ENCODE measurements around the gene SLC35D1.
"Not testable (repeated sequence)": the region's sequence is repeated elsewhere in the genome, so short reads cannot be mapped to it uniquely, and the experiment has no call there.

Gene SLC35D1

DNA sequence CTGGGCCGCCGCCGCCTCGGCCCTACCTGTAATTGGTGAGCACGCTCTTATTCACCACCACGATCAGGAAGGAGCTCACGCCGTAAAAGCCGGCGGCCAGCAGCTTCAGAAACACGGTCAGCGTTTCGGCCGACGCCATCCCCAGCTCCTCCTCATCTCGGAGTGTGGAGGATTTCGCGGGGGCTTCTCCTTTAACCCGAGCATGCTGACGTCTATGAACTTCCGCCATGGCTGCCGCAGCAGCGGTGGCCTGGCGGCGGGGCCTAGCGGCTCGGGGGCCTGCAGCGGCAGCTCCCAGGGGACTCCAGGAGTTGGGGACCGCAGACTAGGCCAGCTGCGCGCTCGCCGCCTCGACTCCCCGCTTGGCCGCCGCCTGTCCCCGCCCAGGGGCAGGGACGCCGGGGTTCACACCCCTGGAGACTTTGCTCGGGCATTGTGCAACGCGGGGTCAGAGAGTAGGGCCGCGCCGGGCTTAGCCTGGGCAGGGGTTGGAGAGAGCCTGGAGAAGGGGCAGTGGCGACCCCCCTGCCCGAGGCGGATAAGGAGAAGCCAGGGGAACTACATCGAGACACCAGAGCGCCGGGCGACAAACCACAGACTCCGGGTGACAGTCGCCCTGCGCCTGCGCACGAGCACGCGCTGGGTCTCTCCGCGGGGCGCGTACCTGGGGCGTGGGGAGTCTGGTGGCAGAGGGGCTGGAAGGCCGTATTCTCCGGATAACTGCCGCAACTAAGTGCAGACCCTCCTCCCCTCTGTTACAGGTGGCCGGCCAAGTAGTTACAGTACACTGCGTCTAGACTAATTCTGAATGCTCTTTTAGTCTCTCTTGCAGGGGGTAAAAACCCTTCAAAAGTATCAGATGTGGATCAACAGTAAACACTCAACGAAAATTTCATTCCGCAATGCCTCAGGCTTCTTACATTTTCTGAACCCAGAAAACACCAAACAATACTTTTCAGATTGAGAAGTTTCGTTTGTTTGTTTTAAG is at the start of gene SLC35D1:
Gene SLC35D1, minus strand, starts transcription at position 364 of the 988 bp plus-strand sequence. Its CDS starts 135 bp downstream, at position 229.
- DNase-seq, result peak; percentile 51

DNA sequence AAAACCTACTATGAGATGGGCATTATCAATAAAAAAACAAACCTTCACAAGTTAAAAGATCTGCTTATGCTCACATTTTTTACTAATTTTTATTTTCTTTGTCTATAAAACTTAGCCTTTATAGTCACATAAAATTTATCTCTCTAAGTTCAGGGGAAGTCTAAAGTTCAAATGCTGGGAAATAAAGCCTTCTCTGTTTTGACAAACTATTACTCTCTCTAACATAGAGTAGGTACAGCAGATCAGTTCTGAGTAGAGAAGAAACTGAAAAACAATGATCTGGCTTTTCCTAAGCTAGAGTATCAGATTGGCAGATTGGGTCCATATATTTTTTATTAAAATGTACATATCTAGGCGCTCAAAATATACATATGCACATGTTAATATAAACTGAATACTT is 49.6 kb upstream of the SLC35D1 start:
- DNase-seq, result no peak

DNA sequence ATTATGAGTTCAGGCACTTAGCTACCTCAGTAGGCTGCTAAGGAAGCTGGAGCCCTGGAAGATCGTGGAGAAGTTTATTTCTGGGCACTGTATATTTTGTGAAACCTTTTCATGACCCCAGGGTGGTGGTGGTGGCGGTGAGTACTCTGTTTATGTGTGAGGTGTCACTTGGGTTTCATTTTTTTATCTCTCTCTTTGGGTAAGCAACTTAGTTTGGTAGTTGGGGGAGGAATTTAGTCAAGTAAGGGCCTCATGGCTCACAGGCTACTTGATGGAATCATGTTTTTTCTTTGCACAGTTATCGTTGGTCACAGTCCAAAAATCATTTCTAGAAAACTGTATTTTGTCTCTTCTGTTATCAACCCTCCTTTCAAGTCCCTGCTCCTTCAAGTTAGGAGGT is 46.9 kb upstream of the SLC35D1 start:
- no peak for DNase-seq

DNA sequence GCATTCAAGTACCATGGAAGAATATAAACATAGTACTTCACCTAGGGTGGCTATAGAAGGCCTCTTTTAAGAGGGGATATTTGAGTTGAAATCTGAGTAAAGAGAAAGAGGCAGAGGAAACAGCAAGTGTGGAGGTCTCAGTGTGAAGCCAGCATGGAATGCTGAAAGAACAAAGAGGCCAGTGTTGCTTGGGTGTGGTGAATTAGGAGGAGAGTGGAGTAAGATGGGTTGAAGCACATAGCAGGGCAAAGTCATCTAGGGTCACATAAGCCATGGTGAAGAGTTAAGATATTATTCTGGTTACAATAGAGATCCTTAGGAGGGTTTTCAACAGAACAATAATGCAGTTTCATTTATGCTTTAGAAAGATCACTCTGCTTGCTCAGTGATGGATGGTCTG is 43.4 kb upstream of the SLC35D1 start:
- DNase-seq, result no peak

DNA sequence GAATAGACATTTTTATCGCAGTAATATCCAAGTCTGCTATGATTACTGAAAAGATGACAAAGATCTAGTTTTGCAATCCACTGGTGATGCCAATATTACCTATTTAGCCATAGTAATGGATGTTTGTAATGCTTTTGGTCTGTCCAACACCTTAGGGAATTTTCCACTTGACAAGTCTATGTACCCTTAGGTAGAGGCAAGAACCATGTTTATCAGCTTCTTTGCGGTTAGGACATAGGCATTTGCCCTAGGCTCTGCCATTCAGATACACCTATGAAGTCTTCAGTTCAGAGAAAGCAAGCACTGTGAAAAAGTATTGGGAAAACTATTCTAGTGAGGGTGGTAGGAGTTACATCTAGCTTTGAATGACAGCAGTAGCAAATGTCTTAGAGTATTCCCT is 40.2 kb upstream of the SLC35D1 start:
- DNase-seq, result no peak

DNA sequence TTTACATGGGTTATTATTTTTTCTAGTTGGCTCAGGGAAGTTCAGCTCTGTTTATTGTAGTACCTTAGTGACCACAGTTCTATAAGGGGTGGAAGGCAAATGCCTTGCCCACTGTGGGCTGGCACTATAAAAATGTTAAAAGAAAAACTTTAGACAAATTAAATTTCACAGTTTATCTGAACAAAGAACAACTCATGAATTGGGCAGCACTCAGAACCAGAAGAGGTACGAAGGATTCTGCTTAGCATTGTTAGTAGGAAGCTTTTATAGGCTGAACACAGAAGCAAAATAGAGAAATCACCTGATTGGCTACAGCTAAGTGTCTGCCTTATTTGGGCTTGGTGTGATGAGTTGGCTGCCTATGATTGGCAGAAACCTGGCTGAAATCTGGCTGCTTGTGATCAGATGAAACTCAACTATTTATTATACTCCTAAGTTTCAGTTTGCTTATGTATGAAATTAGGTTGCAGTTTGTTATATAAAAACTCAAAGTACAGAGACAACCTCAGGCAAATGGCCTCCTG is 35.8 kb upstream of the SLC35D1 start:
- DNase-seq, result no peak

DNA sequence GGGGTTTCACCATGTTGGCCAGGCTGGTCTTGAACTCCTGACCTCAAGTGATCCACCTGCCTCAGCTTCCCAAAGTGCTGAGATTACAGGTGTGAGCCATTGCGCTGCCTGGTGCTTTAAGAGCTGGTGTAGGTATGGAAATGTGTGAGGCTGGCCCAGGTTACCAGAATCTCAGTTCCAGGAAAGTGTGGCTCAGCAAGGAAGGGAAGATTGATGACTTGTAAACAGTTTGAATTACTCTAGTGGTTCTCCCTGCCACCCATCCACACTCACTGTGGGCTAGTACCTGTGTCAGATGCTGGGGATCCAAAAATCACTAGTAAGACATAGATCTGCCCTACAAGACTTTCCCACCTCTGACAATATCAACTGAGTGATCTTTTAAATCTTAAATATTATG is 34.5 kb upstream of the SLC35D1 start:
- no peak for DNase-seq

DNA sequence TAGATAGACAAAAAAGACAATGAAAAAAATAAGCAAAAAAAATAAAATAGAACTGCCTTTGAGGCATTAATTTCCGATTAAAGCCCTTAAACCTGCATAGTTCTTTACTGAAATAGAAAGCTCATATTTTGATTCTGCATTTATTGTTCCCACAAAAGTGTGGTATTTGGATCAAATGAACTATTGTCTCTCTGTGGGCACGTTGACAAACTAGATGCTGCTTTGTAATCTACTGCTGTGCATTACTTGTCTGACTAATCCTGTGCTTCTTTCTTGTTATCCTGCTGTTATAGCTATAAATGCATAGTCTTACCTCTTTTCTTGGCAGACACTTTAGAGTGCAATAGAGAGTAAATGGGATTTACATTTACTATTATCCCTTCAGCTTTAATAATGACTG is 31.4 kb upstream of the SLC35D1 start:
- DNase-seq, result no peak

DNA sequence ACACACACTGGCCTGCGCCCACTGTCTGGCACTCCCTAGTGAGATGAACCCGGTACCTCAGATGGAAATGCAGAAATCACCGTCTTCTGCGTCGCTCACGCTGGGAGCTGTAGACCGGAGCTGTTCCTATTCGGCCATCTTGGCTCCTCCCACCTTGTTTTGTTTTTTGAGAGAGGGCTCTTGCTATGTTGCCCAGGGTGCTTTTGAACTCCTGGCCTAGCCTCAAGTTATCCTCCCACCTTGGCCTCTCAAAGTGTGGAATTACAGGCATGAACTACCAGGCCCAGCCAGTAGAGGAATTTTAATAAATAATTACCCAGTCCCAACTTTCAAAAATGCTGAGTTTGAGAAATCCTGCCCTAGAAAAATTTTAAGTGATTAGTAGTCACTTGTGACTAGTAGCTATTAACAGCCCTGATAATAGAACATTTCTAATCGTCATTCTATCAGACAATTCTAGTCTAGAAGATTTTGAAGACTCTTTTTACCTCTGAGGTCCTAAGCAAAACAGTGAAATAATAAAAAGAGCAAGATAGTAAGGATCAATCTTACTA is 30.9 kb upstream of the SLC35D1 start:
- DNase-seq, result no peak

DNA sequence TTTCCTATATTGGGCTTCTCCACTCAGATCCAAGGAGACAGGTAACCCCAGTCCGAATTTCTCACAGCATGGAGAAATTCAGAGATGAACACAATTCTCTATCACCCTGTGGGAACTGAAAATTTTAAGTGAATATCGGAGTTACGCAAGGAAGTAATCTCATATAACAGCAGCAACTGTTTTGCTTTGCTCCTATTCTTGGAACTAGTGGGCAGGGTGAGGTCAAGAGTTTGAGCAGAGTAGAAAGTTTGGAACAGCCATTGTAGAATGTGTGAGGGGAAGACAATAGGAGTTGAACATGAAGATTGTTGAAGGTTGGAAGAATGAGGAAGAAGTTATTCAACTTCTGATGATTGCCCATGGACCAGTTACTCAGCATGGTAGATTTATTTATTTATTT is 24.3 kb upstream of the SLC35D1 start:
- no peak for DNase-seq

DNA sequence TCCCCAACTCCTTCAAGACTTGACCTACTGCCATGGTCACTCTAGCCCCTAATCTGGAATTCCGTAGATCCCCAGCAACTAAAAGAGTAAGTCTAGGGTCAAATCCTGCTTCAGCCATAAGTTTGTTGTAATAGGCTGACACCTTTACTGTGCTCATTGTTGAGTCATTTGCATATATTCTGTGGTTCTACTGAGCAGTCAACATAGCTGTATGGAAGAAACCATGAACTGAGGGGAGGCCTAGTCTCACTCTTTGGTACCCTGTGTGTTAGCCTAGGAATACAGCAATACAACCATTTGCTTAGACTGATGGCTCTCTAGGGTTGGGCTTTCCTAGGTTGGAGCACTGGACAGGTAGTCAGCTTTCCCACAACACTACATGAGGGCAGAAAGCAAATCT is 23.6 kb upstream of the SLC35D1 start:
- DNase-seq, result no peak

DNA sequence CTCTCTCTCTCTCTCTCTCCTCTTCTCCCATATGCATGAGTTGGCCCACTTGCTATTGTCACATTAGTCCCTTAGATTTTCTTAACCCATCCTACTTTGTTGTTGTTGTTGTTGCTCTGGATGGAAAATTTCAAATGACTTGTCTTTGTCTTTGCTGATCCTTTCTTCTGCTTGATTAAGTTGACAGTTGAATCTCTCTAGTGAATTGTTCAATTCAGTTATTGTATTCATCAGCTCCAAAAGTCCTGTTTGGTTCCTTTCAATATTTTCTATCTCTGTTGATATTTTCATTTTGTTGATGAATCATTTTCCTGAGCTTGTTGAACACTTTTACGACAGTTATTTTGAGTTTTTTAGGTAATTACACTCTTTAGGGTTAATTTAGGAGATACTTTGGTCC is 18.8 kb upstream of the SLC35D1 start:
- no peak for DNase-seq

DNA sequence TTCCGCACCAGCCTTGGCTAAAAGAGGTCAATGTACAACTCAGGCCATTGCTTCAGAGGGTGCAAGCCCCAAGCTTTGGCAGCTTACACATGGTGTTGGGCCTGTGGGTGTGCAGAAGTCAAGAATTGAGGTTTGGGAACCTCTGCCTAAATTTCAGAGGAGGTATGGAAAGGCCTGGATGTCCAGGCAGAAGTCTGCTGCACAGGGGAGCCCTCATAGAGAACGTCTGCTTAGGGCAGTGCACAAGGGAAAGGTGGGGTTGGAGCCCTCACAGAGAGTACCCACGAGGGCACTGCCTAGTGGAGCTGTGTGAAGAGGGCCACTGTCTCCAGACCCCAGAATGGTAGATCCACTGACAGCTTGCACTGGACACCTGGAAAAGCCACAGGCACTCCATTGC is 13.7 kb upstream of the SLC35D1 start:
- DNase-seq, result not testable (repeated sequence)

DNA sequence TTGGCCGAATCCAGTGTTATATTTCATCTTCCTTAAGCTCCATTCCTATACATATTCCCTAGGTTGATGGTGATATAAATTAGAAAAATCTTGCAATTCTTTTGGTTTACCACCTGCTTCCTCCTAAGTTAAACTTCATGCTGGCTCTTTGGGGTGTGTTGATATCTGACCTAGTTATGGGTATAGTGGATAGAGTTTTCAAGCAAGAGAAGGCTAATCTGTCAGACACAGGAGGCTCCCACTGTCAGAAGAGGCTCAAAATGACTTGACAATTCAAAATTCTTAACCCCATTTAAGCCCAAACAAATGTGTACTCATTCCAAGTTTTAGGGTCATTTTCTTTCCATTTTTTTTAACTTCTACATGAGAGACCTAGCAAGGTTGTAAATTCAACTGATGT is 8.5 kb upstream of the SLC35D1 start:
- DNase-seq, result no peak

DNA sequence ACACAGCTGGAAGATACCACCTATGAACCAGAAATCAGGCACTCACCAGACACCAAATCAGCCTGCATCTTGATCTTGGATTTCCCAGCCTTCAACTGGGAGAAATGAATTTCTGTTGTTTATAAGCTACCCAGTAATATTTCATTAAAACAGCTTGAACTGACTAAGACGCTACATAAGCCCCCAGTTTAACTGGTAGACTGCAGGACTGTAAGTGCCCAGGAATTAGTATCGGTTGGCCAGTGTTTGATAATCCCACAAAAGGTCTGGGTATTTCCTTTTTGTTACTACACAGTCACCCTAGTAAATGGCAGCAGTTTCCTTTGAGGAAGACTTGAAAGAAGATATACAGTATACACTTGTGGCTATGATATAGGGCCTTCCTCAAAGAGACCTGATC is 7.3 kb upstream of the SLC35D1 start:
- DNase-seq, result no peak

DNA sequence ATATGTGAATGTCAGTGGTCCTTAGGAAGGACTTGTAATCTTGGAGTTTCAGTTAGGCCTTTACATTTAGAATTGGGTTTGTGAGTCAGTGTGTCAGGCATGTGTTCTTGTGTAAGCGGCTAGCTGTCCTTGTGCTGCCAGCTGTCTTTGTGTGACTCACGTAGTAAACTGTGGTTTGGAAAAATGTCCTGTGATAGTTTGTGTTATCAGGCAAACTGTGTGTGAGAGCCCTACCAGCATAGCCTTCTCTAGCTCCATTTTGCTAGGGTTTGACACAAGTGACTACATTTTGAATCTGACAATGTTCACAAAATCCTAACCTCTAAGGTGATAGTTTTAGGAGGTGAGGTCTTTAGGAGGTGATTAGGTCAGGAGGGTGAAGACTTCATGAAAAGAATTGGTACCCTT is 6.9 kb upstream of the SLC35D1 start:
- no peak for DNase-seq

DNA sequence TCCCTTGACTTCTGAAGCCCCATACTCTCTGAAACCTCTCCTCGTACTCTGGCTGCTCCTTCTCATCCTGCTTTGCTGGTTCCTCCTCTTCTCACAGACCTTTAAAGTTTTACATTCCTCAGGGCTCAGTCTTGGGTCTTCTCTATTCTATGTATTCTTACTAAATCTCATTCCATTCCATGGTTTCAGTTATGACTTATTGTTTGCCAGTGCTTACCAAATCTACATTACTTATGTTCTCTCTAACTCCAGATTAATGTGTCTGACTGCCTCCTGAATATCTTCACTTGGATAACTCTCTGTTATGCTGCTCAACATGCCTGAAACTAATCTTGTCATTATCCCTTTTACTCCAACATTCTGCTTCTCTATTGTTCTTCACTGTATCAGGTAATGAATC is 5.4 kb upstream of the SLC35D1 start:
- no peak for DNase-seq

DNA sequence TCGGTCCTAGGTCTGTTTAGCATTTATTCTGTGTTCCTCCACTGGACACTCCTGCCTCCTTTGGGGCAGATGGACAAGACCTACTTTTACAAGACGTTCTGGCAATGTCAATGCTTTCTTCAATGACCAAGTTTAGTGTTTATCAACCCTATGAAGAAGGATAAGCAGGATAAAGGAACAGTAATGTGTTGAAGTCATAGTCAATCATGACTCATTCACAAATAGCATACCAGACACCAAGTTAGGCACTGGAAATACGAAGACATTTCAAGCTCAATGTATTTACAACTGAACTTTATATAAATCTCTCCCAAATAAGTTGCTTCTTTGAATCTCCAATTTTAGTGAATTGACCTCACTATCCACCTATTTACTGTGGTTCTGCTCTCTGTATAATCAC is 4.8 kb upstream of the SLC35D1 start:
- no peak for DNase-seq

DNA sequence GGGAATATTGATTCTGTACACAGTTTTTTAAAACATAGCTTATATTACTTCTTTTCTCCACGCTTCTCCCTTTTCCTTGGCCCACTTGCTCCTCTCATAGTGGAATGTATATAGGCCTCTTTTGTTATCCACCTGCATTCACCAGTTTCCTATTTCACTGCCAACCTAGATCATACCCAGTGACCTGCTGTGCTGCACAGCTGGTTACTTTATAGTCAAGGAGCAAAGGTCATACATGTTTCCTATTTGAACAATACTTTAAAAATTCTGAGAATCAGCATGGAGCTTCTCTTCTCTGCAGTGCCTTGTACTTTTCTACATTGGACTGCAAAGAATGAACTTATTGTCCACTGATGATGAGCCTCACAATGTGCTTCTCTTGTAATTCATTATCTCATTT is 4.3 kb upstream of the SLC35D1 start:
- no peak for DNase-seq

DNA sequence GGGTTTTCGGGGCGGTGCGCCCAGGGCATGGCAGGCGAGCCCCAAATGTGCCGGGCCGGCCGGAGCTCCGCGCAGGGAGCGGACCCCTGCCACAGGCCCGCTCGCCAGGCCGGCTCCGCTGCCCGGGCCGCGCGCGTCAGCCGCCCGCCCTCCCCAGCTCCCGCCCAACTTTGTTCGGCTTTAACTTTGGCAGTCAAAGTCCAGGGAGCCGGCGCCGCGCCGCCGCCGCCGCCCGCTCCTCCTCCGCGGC is 488 bp downstream of the SLC35D1 start:
- DNase-seq, result no peak

DNA sequence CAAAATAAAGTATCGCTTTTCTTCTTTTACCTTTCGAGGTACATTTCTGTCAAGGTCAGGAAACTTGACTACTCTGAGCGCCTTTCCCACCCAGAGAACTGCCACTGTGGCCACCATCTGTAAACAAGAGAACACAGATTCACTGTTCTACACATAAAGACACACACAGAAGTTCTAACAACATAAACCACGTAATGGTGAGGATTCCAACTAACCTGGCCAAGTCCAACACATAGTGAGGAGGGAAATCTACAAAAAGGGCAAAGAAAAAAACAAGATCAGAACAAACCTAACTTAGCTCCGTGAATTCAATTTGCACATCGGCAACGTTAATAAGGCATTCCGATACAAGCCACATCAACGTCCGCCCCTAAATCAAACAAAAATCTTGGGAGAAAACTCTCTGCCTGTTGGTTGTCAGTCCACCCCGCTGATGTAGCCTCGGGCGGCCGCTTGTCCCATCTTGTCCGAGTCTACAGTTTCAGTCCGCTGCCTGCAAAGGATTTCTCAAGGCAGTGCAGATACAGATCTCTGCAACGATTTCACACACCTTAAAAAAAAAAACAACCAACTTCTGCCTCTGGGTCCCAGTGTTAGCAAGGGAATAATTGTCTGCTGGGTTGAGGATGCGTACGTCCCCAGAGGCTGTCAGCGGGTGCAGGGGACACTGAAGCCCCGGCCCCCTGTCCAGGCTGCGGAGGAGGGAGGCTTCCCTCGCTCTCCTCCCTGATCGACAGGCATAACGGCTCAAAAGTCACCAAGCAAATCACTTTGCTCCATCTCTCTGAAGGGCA is 1.0 kb downstream of the SLC35D1 start:
- no peak for DNase-seq

DNA sequence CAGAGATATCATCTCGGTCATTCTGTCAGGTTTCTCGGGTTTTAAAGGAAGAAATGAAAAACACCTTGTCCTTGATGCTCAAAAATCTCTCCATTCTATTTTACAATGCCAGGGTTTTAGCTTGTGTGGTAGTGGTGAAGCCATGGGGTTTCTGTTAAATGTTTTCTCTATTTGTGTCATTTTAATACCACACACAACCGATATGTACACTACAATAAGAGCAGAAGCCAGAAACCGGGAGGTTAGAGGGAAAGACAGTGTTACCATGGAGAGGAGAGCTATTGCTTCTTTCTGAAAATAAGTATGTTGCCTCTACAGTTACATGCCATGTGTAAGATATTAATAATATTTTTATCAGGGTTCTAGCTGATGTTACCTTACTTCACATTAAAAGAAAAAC is 2.8 kb downstream of the SLC35D1 start:
- DNase-seq, result no peak

DNA sequence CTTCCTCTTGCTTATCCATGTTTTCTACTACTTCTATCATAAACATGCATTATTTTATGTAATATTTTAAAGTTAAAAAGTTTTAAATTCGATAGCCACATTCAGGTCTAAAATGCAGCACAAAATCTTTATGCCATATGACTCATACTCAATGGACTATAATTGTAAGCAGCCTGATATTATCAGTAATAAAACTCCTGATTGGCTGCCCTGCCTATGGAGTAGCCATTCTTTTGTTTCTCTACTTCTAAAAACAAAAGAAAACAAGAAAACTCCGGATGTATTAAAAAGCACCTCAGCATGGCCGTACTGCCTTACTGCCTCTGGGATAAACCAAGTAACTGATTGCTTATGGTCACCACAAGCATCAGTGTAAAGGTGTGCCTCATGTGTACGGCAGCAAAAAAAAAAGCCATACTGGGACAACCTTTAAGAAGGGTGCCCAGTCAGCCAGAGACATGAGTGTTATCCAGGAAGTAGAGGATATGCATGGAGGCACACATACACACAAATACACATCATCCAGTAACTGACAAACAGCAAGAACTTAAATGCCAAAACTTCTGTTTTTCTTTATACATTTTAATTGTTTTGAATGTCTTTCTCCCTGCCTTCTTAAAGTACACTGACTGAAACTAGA is 9.2 kb downstream of the SLC35D1 start:
- DNase-seq, result no peak
